HCT116 (cell line): ENCODE results near the gene ROS1. TPM values are rescaled to one million over a fixed set of nuclear protein-coding genes. Genes with fewer than 3 reads are reported as not detected.

Experiments
- ATAC-seq: fragments of 200-7000 bp; cut with Tn5 transposase; 2 replicates; pipeline ENCODE4 v1.9.1; 2020; ENCODE audit warnings: mild to moderate bottlenecking, moderate library complexity
- BruUV-seq: library from RNA; stranded (reverse); fragments of 400-500 nt; replicated peaks from 2 replicates; lab custom pipeline; 2021; lab: Mats Ljungman, UMichigan
- CTCF ChIA-PET: fragments of 300-600 bp; sonication (Branson Sonifier 250); formaldehyde crosslinking; loops from one replicate; lab custom pipeline; 2021; ENCODE audit warnings: antibody characterized with exemption; lab: Charles Lee
- POLR2A ChIA-PET: fragments of 300-600, 350-600 bp; sonication (Branson Sonifier 250); formaldehyde crosslinking; loops from one replicate; lab custom pipeline; 2021; ENCODE audit warnings: antibody characterized with exemption; lab: Charles Lee
- RAD21 ChIA-PET, 2 experiments: fragments of 300-600 bp; sonication (Branson Sonifier 250); formaldehyde crosslinking; loops; one replicate each; lab custom pipeline; 2023; ENCODE audit warnings: low total read pairs in 2 of 2; ENCODE audit not compliant: uncharacterized antibody in 2 of 2, unreplicated experiment in 2 of 2, low non-redundant PET in 1 of 2; lab: Charles Lee
- DNase-seq: peaks from one replicate; pipeline ENCODE4 v3.0.0-alpha.2; 2010; ENCODE audit warnings: low read depth, low spot score
- H2AFZ ChIP-seq: fragments of 200-600 bp; shearing (Covaris generic), sonication (generic); 2 replicates; pipeline ENCODE4 v1.6.1; 2017; ENCODE audit warnings: low read depth, mixed run types, mixed read lengths, antibody characterized with exemption, low read length; ENCODE audit not compliant: poor library complexity, severe bottlenecking
- H3K27ac ChIP-seq: 2 replicates; pipeline ENCODE4 v1.5.1; 2012; ENCODE audit warnings: low read depth, low read length
- H3K27me3 ChIP-seq: fragments of 200-600 bp; sonication (generic); 2 replicates; pipeline ENCODE4 v1.6.1; 2016; ENCODE audit warnings: mixed run types, low read length, mixed read lengths; ENCODE audit not compliant: insufficient read depth
- H3K36me3 ChIP-seq, 2 experiments: fragments of 200-500 bp in 1 of 2; fragments of 200-600 bp in 1 of 2; sonication (Bioruptor generic) in 1 of 2; sonication (generic) in 1 of 2; 2 replicates each; pipeline versions ENCODE4 v1.5.1 to v1.6.1; 2014 to 2016; ENCODE audit warnings: low read length in 2 of 2, inconsistent platforms in 1 of 2, mixed read lengths in 1 of 2, mixed run types in 1 of 2; ENCODE audit not compliant: insufficient read depth in 2 of 2, control insufficient read depth in 1 of 2
- H3K4me1 ChIP-seq, 2 experiments: fragments of 200-600 bp in 1 of 2; sonication (generic) in 1 of 2; 2 replicates each; pipeline versions ENCODE4 v1.5.1 to v1.6.1; 2012 to 2017; ENCODE audit warnings: low read length in 2 of 2, inconsistent platforms in 1 of 2, mild to moderate bottlenecking in 1 of 2, mixed read lengths in 1 of 2, mixed run types in 1 of 2, moderate library complexity in 1 of 2; ENCODE audit not compliant: insufficient read depth in 2 of 2, control insufficient read depth in 1 of 2
- H3K4me2 ChIP-seq: fragments of 200-600 bp; sonication (generic); 2 replicates; pipeline ENCODE4 v1.6.1; 2017; ENCODE audit warnings: mixed run types, low read length, mixed read lengths
- H3K4me3 ChIP-seq, 2 experiments: fragments of 200-600 bp in 1 of 2; sonication (generic) in 1 of 2; replicated peaks in 1 of 2; 2 replicates each; pipeline ENCODE4 v1.5.1; 2011 to 2016; ENCODE audit warnings: low read length in 2 of 2, control low read depth in 1 of 2, low read depth in 1 of 2, mild to moderate bottlenecking in 1 of 2, mixed read lengths in 1 of 2, mixed run types in 1 of 2
- H3K79me2 ChIP-seq: fragments of 200-600 bp; sonication (generic); 2 replicates; pipeline ENCODE4 v1.6.1; 2017; ENCODE audit warnings: mild to moderate bottlenecking, mixed run types, low read length, moderate library complexity, mixed read lengths; ENCODE audit not compliant: insufficient read depth
- H3K9ac ChIP-seq: fragments of 200-600 bp; sonication (generic); 2 replicates; pipeline ENCODE4 v1.6.1; 2016; ENCODE audit warnings: low read length, mixed read lengths
- H3K9me2 ChIP-seq: fragments of 200-600 bp; sonication (generic), shearing (Covaris generic); 2 replicates; pipeline ENCODE4 v1.6.1; 2017; ENCODE audit warnings: mixed run types, mild to moderate bottlenecking, moderate library complexity; ENCODE audit not compliant: insufficient read depth
- H3K9me3 ChIP-seq, 2 experiments: fragments of 200-500 bp in 1 of 2; fragments of 200-600 bp in 1 of 2; sonication (Bioruptor generic) in 1 of 2; sonication (generic) in 1 of 2; 2 replicates each; pipeline ENCODE4 v1.6.1; 2014 to 2017; ENCODE audit warnings: low read length in 2 of 2, mixed read lengths in 2 of 2, inconsistent platforms in 1 of 2, low read depth in 1 of 2, mild to moderate bottlenecking in 1 of 2, mixed run types in 1 of 2, moderate library complexity in 1 of 2; ENCODE audit not compliant: control insufficient read depth in 1 of 2, insufficient read depth in 1 of 2
- H4K20me1 ChIP-seq: fragments of 200-600 bp; sonication (generic), shearing (Covaris generic); 2 replicates; pipeline ENCODE4 v1.6.1; 2017; ENCODE audit warnings: mixed run types, mild to moderate bottlenecking, moderate library complexity; ENCODE audit not compliant: insufficient read depth
- ATF3 ChIP-seq: IDR thresholded peaks from 2 replicates; pipeline ENCODE4 v1.6.1; 2012
- CEBPB ChIP-seq: IDR thresholded peaks from 2 replicates; pipeline ENCODE4 v1.6.1; 2012; ENCODE audit warnings: low read depth
- EZH2 ChIP-seq: fragments of 200-600 bp; sonication (generic); IDR thresholded peaks from 2 replicates; pipeline ENCODE4 v1.6.1; 2017; ENCODE audit warnings: antibody characterized with exemption, mixed run types
- FOSL1 ChIP-seq: IDR thresholded peaks from 2 replicates; pipeline ENCODE4 v1.6.1; 2012; ENCODE audit warnings: low read depth
- MAX ChIP-seq: IDR thresholded peaks from 2 replicates; pipeline ENCODE4 v1.6.1; 2012
- POLR2AphosphoS5 ChIP-seq: IDR thresholded peaks from 2 replicates; pipeline ENCODE4 v1.6.1; 2011; ENCODE audit warnings: mild to moderate bottlenecking, low read depth, low read length, moderate library complexity
- RAD21 ChIP-seq: IDR thresholded peaks from 2 replicates; pipeline ENCODE4 v1.6.1; 2012; ENCODE audit warnings: low read depth, mild to moderate bottlenecking
- SIN3A ChIP-seq: IDR thresholded peaks from 2 replicates; pipeline ENCODE4 v1.6.1; 2012; ENCODE audit warnings: low read depth
- SRF ChIP-seq: IDR thresholded peaks from 2 replicates; pipeline ENCODE4 v1.6.1; 2012; ENCODE audit warnings: low read depth
- ZFX ChIP-seq: fragments of 450-650 bp; IDR thresholded peaks from 2 replicates; pipeline ENCODE4 v1.6.1; 2017
- intact Hi-C: fragments of 100-400 bp; cut with micrococcal nuclease; formaldehyde crosslinking; loops from 2 replicates; pipeline ENCODE4 v1.10.0; 2022
- total RNA-seq: library from RNA; stranded (reverse); gene quantifications from one replicate; pipeline ENCODE4 v1.2.1, GENCODE V29; 2021; ENCODE audit not compliant: unreplicated experiment
- TF ChIP-seq, protein P1 (sequence below): IDR thresholded peaks from 2 replicates; pipeline ENCODE4 v1.6.1; 2011; ENCODE audit warnings: mild to moderate bottlenecking, low read length, moderate library complexity; ENCODE audit not compliant: insufficient replicate concordance; ENCODE audit errors: extremely low read depth

ROS1 gene
- total RNA-seq, 1 experiment from 2014 or later = not detected

- H3K4me3 ChIP-seq = no peak overlapping the region
- H4K20me1 ChIP-seq = no peaks in the 10 kb centered on the region
- ChIA-PET CTCF (no interaction called here), POLR2A (no interaction called here), RAD21 (no interaction called here)
- no peak for TF ChIP-seq FOSL1
- no peak for TF ChIP-seq ATF3
- no peak for TF ChIP-seq POLR2AphosphoS5
- TF ChIP-seq SIN3A = no peak
- no peak for TF ChIP-seq SRF
- TF ChIP-seq, protein P1, sequence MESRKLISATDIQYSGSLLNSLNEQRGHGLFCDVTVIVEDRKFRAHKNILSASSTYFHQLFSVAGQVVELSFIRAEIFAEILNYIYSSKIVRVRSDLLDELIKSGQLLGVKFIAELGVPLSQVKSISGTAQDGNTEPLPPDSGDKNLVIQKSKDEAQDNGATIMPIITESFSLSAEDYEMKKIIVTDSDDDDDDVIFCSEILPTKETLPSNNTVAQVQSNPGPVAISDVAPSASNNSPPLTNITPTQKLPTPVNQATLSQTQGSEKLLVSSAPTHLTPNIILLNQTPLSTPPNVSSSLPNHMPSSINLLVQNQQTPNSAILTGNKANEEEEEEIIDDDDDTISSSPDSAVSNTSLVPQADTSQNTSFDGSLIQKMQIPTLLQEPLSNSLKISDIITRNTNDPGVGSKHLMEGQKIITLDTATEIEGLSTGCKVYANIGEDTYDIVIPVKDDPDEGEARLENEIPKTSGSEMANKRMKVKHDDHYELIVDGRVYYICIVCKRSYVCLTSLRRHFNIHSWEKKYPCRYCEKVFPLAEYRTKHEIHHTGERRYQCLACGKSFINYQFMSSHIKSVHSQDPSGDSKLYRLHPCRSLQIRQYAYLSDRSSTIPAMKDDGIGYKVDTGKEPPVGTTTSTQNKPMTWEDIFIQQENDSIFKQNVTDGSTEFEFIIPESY = no peak
- no peak for TF ChIP-seq CEBPB
- TF ChIP-seq MAX = no peak
- no peak for TF ChIP-seq EZH2
- no peak for TF ChIP-seq RAD21
- TF ChIP-seq ZFX = no peak
- no peaks in the 10 kb centered on the region for H3K36me3 ChIP-seq
- no peak for DNase-seq
- no peak overlapping the region for H3K27ac ChIP-seq
- ATAC-seq = no peak
- no peaks in the 10 kb centered on the region for H3K79me2 ChIP-seq
- no peaks in the 10 kb centered on the region for H3K4me1 ChIP-seq
- H2AFZ ChIP-seq = no peak overlapping the region
- H3K27me3 ChIP-seq = 0 out of 2 replicates have a peak, but pooled peaks cover 3% of the 10 kb centered on the region
- no TSS peak for BruUV-seq
- intact Hi-C loops = no loop called here
- H3K9me2 ChIP-seq = no peaks in the 10 kb centered on the region
- H3K9ac ChIP-seq = no peak overlapping the region
- no peak overlapping the region for H3K4me2 ChIP-seq
- H3K9me3 ChIP-seq = no peaks in the 10 kb centered on the region
Observed at GRCh38 chr6:117275711-117276110, 150.0 kb downstream of the ROS1 start.
